Heart left ventricle (tissue), 16 donors: ENCODE measurements around the gene NANOS2. TPM values are rescaled to one million over a fixed set of nuclear protein-coding genes. Genes with fewer than 3 reads are reported as not detected.
A peak's percentile ranks its signal among the peaks of the same experiment; 100 is the strongest.
"Not testable (repeated sequence)": the region's sequence is repeated elsewhere in the genome, so short reads cannot be mapped to it uniquely, and the experiment has no call there.

Source experiments
- ATAC-seq, 4 donors: fragments of 200-7000 bp; cut with Tn5 transposase; one replicate each; pipeline ENCODE4 v1.9.1; 2020 to 2022; ENCODE audit warnings: moderate library complexity in 4 of 4, mild to moderate bottlenecking in 3 of 4, moderate number of reproducible peaks in 1 of 4
- DNase-seq, 5 donors: peaks; one replicate each; pipeline ENCODE4 v3.0.0-alpha.2; 2020
- H3K27ac ChIP-seq, 12 donors: fragments of 200-600 bp; sonication (generic) in 4 of 12; one replicate each; pipeline versions ENCODE4 v1.5.0 to v1.8.0; 2016 to 2022; ENCODE audit warnings: mild to moderate bottlenecking in 2 of 12
- H3K27me3 ChIP-seq, 9 donors: fragments of 200-600 bp; sonication (generic) in 2 of 9; one replicate each; pipeline versions ENCODE4 v1.5.1 to v1.8.0; 2016 to 2022; ENCODE audit warnings: mild to moderate bottlenecking in 3 of 9
- H3K36me3 ChIP-seq, 9 donors: fragments of 200-600 bp; sonication (generic) in 2 of 9; one replicate each; pipeline versions ENCODE4 v1.5.0 to v1.8.0; 2018 to 2022; ENCODE audit warnings: mild to moderate bottlenecking in 2 of 9
- H3K4me1 ChIP-seq, 12 donors: fragments of 200-600 bp; sonication (generic) in 4 of 12; one replicate each; pipeline versions ENCODE4 v1.5.0 to v1.8.0; 2016 to 2022; ENCODE audit warnings: mild to moderate bottlenecking in 3 of 12
- H3K4me3 ChIP-seq, 12 donors: fragments of 200-600 bp; sonication (generic) in 4 of 12; one replicate each; pipeline versions ENCODE4 v1.5.0 to v1.8.0; 2017 to 2022; ENCODE audit warnings: mild to moderate bottlenecking in 9 of 12, moderate library complexity in 4 of 12
- H3K9me3 ChIP-seq, 12 donors: fragments of 200-600 bp; sonication (generic) in 4 of 12; one replicate each; pipeline versions ENCODE4 v1.5.0 to v1.8.0; 2016 to 2022; ENCODE audit warnings: mild to moderate bottlenecking in 1 of 12
- POLR2A ChIP-seq, 2 donors: fragments of 450-650 bp; IDR thresholded peaks; one replicate each; pipeline ENCODE4 v1.6.1; 2017; ENCODE audit warnings: antibody characterized with exemption in 2 of 2, mild to moderate bottlenecking in 2 of 2, moderate library complexity in 2 of 2
- WGBS, 4 donors: extraction: QIAGEN DNeasy Blood & Tissue Kit in 2 of 4; methylation state at CpG; one replicate each; pipeline versions ENCODE4 v1.1.5 to v1.1.7; 2013 to 2018; 5-methylcytosine and 5-hydroxymethylcytosine counted together
- intact Hi-C, 10 donors: fragments of 100-400 bp; cut with DNase I; formaldehyde crosslinking; loops; one replicate each; pipeline versions ENCODE4 v1.11.1 to v1.14.2; 2022
- polyA plus RNA-seq, 2 donors: library from polyadenylated mRNA; stranded (reverse); fragments of 200-250 nt; gene quantifications; one replicate each; pipeline ENCODE4 v1.2.3, GENCODE V29; 2013
- total RNA-seq, 9 donors: library from RNA; depleted of rRNA in 2 of 9; stranded (reverse); fragments of >200 nt in 2 of 9; fragmentation: NEBNext Ultra II Directional in 3 of 9; extraction: Animal tissue kit (Norgen Biotek cat#: 25700) in 3 of 9; gene quantifications; one replicate each; pipeline versions ENCODE4 v1.1.0 to v1.2.4, GENCODE V29; 2016 to 2023
- TF ChIP-seq, protein P1 (sequence below), 12 donors: fragments of 200-600 bp; sonication (generic) in 4 of 12; IDR thresholded peaks; one replicate each; pipeline versions ENCODE4 v1.5.0 to v1.8.0; 2018 to 2022; ENCODE audit warnings: antibody characterized with exemption in 12 of 12, mild to moderate bottlenecking in 5 of 12
- donor health status: ischemic (EF 13 %, LVEDD 7.1; RV severe dilation, severe dysfunction).
- donor health status: healthy with polysubstance abuse.
- donor health status: DM: no; HTN: yes; CAD: no.
- donor health status: DM: no; HTN: no; CAD: no.
- donor health status: ischemic (EF 25% LVEDD 6.9; RV normal size, moderate dysfunction).
- donor health status: ischemic (EF 25% LVEDD 5.7; RV mildly dilated, moderate dysfunction).
- donor health status: healthy.
- donor health status: DM: yes; HTN: yes; CAD: no.
- donor health status: ischemic (EF 35%, LVEDD 5.7; RV mildly dilated, moderate dysfunction).
- donor health status: nonischemic (EF 11% LVEDD 7.7; RV severe dilation, severe dysfunction).
- donor health status: DM: yes; HTN: yes; CAD: no.
- donor health status: PGD.
- donor health status: ischemic (EF 29% LVEDD 5.4; RV normal size, mild dysfunction).
- donor health status: nonischemic (EF 23%, LVEDD 6.1; RV moderate dilation, normal function).

NANOS2 gene
- total and polyA plus RNA-seq, 11 donors: not detected

DNA sequence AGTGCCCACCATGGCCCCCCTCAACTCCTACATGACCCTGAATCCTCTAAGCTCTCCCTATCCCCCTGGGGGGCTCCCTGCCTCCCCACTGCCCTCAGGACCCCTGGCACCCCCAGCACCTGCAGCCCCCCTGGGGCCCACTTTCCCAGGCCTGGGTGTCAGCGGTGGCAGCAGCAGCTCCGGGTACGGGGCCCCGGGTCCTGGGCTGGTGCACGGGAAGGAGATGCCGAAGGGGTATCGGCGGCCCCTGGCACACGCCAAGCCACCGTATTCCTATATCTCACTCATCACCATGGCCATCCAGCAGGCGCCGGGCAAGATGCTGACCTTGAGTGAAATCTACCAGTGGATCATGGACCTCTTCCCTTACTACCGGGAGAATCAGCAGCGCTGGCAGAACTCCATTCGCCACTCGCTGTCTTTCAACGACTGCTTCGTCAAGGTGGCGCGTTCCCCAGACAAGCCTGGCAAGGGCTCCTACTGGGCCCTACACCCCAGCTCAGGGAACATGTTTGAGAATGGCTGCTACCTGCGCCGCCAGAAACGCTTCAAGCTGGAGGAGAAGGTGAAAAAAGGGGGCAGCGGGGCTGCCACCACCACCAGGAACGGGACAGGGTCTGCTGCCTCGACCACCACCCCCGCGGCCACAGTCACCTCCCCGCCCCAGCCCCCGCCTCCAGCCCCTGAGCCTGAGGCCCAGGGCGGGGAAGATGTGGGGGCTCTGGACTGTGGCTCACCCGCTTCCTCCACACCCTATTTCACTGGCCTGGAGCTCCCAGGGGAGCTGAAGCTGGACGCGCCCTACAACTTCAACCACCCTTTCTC, 42.3 kb downstream of the NANOS2 start:
- DNase-seq (no peak), ATAC-seq (no peak)
- H3K27me3 ChIP-seq: peaks cover 0 to 9% (median 0%) of the 10 kb centered on the region in 9 donors
- H3K4me3 ChIP-seq: no peak overlapping the region
- intact Hi-C loops: no loop called here
- no peaks in the 10 kb centered on the region for H3K36me3 ChIP-seq
- TF ChIP-seq POLR2A (IDR thresholded peaks at IDR 0.05): no peak
- TF ChIP-seq, protein P1, sequence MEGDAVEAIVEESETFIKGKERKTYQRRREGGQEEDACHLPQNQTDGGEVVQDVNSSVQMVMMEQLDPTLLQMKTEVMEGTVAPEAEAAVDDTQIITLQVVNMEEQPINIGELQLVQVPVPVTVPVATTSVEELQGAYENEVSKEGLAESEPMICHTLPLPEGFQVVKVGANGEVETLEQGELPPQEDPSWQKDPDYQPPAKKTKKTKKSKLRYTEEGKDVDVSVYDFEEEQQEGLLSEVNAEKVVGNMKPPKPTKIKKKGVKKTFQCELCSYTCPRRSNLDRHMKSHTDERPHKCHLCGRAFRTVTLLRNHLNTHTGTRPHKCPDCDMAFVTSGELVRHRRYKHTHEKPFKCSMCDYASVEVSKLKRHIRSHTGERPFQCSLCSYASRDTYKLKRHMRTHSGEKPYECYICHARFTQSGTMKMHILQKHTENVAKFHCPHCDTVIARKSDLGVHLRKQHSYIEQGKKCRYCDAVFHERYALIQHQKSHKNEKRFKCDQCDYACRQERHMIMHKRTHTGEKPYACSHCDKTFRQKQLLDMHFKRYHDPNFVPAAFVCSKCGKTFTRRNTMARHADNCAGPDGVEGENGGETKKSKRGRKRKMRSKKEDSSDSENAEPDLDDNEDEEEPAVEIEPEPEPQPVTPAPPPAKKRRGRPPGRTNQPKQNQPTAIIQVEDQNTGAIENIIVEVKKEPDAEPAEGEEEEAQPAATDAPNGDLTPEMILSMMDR (IDR thresholded peaks at IDR 0.05): no peak
- H3K4me1 ChIP-seq: peaks cover 0 to 14% (median 10%) of the 10 kb centered on the region in 12 donors
- no peaks in the 10 kb centered on the region for H3K9me3 ChIP-seq
- H3K27ac ChIP-seq: no peak overlapping the region
- WGBS, 4 donors: 92 to 94% (median 93%) methylated on average over 30 to 34 of the region's 34 CpGs

- TF ChIP-seq POLR2A (IDR thresholded peaks at IDR 0.05): no peak
- TF ChIP-seq, protein P1 (IDR thresholded peaks at IDR 0.05): no peak
- no peaks in the 10 kb centered on the region for H3K36me3 ChIP-seq
- WGBS, 4 donors: 81 to 88% (median 87%) methylated on average over 5 of the region's 5 CpGs
Measured at GRCh38 chr19:45870798-45871197, 43.8 kb downstream of the NANOS2 start.

GRCh38 chr19:45867241-45867640, 47.3 kb downstream of the NANOS2 start:
- 59 to 74% (median 65%) methylated on average over 4 of the region's 4 CpGs for WGBS, 4 donors
- H3K4me3 ChIP-seq, intact Hi-C loops, ATAC-seq, H3K9me3 ChIP-seq, H3K27ac ChIP-seq, DNase-seq, H3K36me3 ChIP-seq: not testable (repeated sequence)
- peaks cover 0 to 17% (median 10%) of the 10 kb centered on the region in 12 donors for H3K4me1 ChIP-seq
- peaks cover 8 to 27% (median 16%) of the 10 kb centered on the region in 9 donors for H3K27me3 ChIP-seq

More at GRCh38 chr19:45870798-45871197, 43.8 kb downstream of the NANOS2 start:
- H3K9me3 ChIP-seq: no peaks in the 10 kb centered on the region
- intact Hi-C loops: no loop called here
- no peak overlapping the region for H3K27ac ChIP-seq
- H3K4me3 ChIP-seq: no peak overlapping the region
- H3K27me3 ChIP-seq: peaks cover 0 to 8% (median 0%) of the 10 kb centered on the region in 9 donors
- no peak for ATAC-seq
- no peaks in the 10 kb centered on the region for H3K4me1 ChIP-seq
- no peak for DNase-seq

GRCh38 chr19:45866400-45867176, 48.0 kb downstream of the NANOS2 start:
- Histone ChIP-seq H3K27ac (no peak overlapping the region), H3K4me3 (no peak overlapping the region), H3K36me3 (peaks cover 0 to 2% (median 0%) of the 10 kb centered on the region in 9 donors), H3K27me3 (peaks cover 8 to 27% (median 16%) of the 10 kb centered on the region in 9 donors), H3K9me3 (no peaks in the 10 kb centered on the region), H3K4me1 (peaks cover 0 to 24% (median 16%) of the 10 kb centered on the region in 12 donors)
- TF ChIP-seq, protein P1 (IDR thresholded peaks at IDR 0.05): no peak
- no peak for TF ChIP-seq POLR2A (IDR thresholded peaks at IDR 0.05)
- ATAC-seq (no peak), DNase-seq (peak in 1 of 5 donors; percentile 36)
- WGBS, 4 donors: 43 to 61% (median 54%) methylated on average over 9 to 11 of the region's 11 CpGs
- intact Hi-C loops: no loop called here
